H1 (cell line): ENCODE measurements around the gene PTPRE. TPM values are rescaled to one million over a fixed set of nuclear protein-coding genes. Genes with fewer than 3 reads are reported as not detected.

Source experiments
- ASH2L ChIP-seq: fragments of 200-600, 300-600 bp; sonication (generic); IDR thresholded peaks from one replicate; pipeline ENCODE4 v1.7.1; 2017; ENCODE audit warnings: low read length
- BRCA1 ChIP-seq: IDR thresholded peaks from 2 replicates; pipeline ENCODE4 v1.6.1; 2012; ENCODE audit warnings: low read depth, low read length, improper control_type of control experiment
- POU5F1 ChIP-seq: IDR thresholded peaks from 2 replicates; pipeline ENCODE4 v1.6.1; 2011; ENCODE audit warnings: low read depth, mild to moderate bottlenecking, low read length, moderate library complexity
- ZNF274 ChIP-seq: IDR thresholded peaks from 2 replicates; pipeline ENCODE4 v1.7.0; 2012; ENCODE audit warnings: low read length, borderline replicate concordance; ENCODE audit errors: extremely low read depth
- polyA plus RNA-seq, 7 experiments: library from polyadenylated mRNA; depleted of rRNA in 3 of 7; stranded (reverse) in 5 of 7; unstranded in 2 of 7; fragments of >200 nt in 5 of 7; fragments of 200-250 nt in 2 of 7; gene quantifications; 1 replicate in 5 of 7; 2 replicates in 1 of 7; 4 replicates in 1 of 7; pipeline versions ENCODE4 v1.2.1 to v1.2.3, GENCODE V29; 2011 to 2013; ENCODE audit warnings: missing spikeins in 2 of 7, mixed read lengths in 2 of 7
- total RNA-seq: library from RNA; stranded (reverse); fragmentation: NEBNext Ultra II Directional; extraction: Animal tissue kit (Norgen Biotek cat#: 25700); gene quantifications from 2 replicates; pipeline ENCODE4 v1.2.1, GENCODE V29; 2021
- TF ChIP-seq, protein P1 (sequence below): IDR thresholded peaks from 2 replicates; pipeline ENCODE4 v1.6.1; 2012; ENCODE audit warnings: low read length, inconsistent platforms
- TF ChIP-seq, protein P2 (sequence below): IDR thresholded peaks from 2 replicates; pipeline ENCODE4 v1.6.1; 2012; ENCODE audit warnings: inconsistent platforms

PTPRE gene
- total and polyA plus RNA-seq, 2 of the 8 experiments (the other 6 are each of a cell fraction or from before 2014, with no cell fraction given) = 0.33 to 0.54 TPM

DNA sequence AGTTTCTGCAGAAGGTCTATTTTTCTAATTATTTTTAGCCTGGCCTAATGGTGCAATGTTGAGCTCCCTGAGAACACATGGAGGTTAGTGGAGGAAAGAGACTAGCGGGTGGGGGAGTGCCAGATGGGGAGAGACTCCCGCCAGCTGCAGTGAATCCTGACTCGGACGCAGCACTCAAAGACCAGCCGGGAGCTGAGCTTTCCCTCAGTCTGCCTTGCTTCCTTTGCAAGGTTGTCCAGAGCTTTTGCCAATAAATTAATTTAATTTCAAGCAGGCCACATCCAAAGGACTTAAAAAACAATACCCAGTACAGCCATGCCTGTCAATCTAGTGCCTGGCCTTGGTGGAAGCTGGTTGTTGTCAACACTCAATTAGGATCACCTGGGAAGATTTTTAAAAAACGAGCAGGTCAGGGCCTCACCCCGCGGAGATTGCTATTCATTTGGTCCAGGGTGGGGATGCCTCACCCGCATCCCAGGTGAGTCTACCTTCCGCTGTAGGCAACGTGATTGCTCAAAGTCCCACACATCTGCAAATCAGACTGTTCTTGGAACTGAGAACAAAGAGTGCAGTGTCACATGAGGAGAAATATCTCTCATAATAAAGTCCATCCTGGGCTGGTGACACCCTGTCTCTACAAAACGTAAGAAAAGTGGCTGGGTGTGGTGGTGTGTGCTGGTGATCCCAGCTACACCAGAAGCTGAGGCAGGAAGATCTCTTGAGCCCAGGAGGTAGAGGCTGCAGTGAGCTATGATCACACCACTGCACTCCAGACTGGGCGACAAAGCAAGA is 18.2 kb upstream of the PTPRE start (continued):
- TF ChIP-seq, protein P1, sequence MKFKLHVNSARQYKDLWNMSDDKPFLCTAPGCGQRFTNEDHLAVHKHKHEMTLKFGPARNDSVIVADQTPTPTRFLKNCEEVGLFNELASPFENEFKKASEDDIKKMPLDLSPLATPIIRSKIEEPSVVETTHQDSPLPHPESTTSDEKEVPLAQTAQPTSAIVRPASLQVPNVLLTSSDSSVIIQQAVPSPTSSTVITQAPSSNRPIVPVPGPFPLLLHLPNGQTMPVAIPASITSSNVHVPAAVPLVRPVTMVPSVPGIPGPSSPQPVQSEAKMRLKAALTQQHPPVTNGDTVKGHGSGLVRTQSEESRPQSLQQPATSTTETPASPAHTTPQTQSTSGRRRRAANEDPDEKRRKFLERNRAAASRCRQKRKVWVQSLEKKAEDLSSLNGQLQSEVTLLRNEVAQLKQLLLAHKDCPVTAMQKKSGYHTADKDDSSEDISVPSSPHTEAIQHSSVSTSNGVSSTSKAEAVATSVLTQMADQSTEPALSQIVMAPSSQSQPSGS = no peak
- TF ChIP-seq ASH2L (no peak), POU5F1 (no peak), BRCA1 (no peak), ZNF274 (no peak)
- TF ChIP-seq, protein P2, sequence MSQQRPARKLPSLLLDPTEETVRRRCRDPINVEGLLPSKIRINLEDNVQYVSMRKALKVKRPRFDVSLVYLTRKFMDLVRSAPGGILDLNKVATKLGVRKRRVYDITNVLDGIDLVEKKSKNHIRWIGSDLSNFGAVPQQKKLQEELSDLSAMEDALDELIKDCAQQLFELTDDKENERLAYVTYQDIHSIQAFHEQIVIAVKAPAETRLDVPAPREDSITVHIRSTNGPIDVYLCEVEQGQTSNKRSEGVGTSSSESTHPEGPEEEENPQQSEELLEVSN = no peak
